Erythroblast (primary cell): ENCODE results near the gene RAP1GAP.

ENCODE experiments used
- GATA1 ChIP-seq: IDR thresholded peaks from 2 replicates; pipeline ENCODE4 v1.6.1; 2011; ENCODE audit warnings: low read depth, mild to moderate bottlenecking, control low read depth, low read length, moderate library complexity
- POLR2A ChIP-seq: IDR thresholded peaks from 2 replicates; pipeline ENCODE4 v1.6.1; 2011; ENCODE audit warnings: mild to moderate bottlenecking, low read length

DNA sequence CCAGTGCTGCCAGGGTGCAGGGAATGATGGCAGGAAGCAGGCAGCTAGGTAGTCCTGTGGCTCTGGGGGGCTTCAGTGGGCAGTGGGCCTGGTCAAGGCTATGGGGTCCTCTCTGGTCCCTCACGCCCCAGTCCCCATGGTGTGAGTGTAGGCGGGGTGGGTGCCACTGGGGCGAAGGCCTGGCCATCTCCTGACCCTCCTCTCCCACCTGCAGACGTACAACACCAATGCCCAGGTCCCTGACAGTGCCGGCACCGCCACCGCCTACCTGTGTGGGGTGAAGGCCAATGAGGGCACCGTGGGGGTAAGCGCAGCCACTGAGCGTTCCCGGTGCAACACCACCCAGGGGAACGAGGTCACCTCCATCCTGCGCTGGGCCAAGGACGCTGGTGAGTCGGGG, 106.3 kb downstream of the RAP1GAP start:
- no peak for TF ChIP-seq POLR2A
- TF ChIP-seq GATA1, result no peak
